ENCODE results near the gene IL10RB.
"Not testable (repeated sequence)": the region's sequence is repeated elsewhere in the genome, so short reads cannot be mapped to it uniquely, and the experiment has no call there.

The IL10RB gene

DNA sequence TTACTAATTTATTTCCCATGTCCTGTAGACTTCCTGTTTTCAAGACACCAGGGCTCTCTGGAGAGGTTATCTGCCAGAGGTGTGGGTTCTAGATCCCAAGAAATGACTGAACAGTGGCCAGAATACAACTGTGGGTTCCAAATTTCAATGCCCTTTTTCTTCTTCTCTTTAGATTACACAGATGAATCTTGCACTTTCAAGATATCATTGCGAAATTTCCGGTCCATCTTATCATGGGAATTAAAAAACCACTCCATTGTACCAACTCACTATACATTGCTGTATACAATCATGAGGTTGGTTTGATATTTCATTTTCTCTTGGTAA lies 21.4 kb upstream of the IL10RB start:
- no peaks in the 10 kb centered on the region for H3K4me1 ChIP-seq (ENCODE audit: control insufficient read depth, insufficient read depth, low read length)
- peaks cover 4% of the 10 kb centered on the region for H3K9me3 ChIP-seq (ENCODE audit: control insufficient read depth, insufficient read depth, low read length)
- no peaks in the 10 kb centered on the region for H3K36me3 ChIP-seq (ENCODE audit: control insufficient read depth, insufficient read depth, low read length)
- no peak overlapping the region for H3K4me3 ChIP-seq (ENCODE audit: low read depth, low read length)
- no peaks in the 10 kb centered on the region for H3K27me3 ChIP-seq (ENCODE audit: control insufficient read depth, insufficient read depth, low read length)
- H3K9ac ChIP-seq (ENCODE audit: low read depth, low read length), result no peak overlapping the region

DNA sequence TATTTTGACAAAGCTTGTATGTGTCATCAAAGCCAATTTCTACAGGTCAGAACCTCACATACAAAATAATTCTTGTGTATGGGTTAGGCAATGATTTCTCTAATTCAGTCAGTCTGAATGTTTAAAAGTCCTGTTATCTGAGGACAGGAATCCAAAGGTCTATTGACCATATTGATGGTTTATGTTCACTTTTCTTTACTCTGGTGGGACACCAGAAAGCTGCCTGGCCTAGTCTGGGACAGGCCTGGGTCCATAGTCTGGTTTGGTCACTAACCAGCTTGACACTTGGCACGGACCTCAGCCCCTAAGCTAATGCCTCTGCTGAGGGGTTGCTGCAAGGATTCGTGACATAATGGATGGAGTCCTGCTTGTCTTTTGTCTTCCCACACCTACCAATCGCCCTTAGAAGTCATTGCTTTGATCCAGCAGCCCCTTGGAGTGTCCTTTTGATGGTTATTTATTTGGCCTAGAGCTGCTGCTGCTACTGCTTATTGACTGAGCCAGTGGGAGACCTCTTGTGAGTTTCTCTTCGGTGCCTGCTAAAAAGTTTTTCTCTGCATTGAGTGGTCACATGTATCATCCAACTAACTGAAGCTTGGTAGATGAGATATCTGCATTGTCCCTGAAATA lies 20.8 kb upstream of the IL10RB start:
- Histone ChIP-seq H3K4me1 (ENCODE audit: control insufficient read depth, insufficient read depth, low read length) (no peaks in the 10 kb centered on the region), H3K27me3 (ENCODE audit: control insufficient read depth, insufficient read depth, low read length) (no peaks in the 10 kb centered on the region), H3K36me3 (ENCODE audit: control insufficient read depth, insufficient read depth, low read length) (no peaks in the 10 kb centered on the region), H3K9ac (ENCODE audit: low read depth, low read length) (no peak overlapping the region), H3K9me3 (ENCODE audit: control insufficient read depth, insufficient read depth, low read length) (peaks cover under 1% of the 10 kb centered on the region), H3K4me3 (ENCODE audit: low read depth, low read length) (no peak overlapping the region)

- no peak overlapping the region for H3K4me3 ChIP-seq (ENCODE audit: low read depth, low read length)
- H3K36me3 ChIP-seq (ENCODE audit: control insufficient read depth, insufficient read depth, low read length), result no peaks in the 10 kb centered on the region
- H3K27me3 ChIP-seq (ENCODE audit: control insufficient read depth, insufficient read depth, low read length), result no peaks in the 10 kb centered on the region
- no peak overlapping the region for H3K9ac ChIP-seq (ENCODE audit: low read depth, low read length)
- no peaks in the 10 kb centered on the region for H3K4me1 ChIP-seq (ENCODE audit: control insufficient read depth, insufficient read depth, low read length)
- H3K9me3 ChIP-seq (ENCODE audit: control insufficient read depth, insufficient read depth, low read length), result no peaks in the 10 kb centered on the region
Measured at GRCh38 chr21:33246506-33246905, 19.7 kb upstream of the IL10RB start.

GRCh38 chr21:33246963-33247362 lies 19.2 kb upstream of the IL10RB start:
- Histone ChIP-seq H3K9ac (ENCODE audit: low read depth, low read length) (no peak overlapping the region), H3K27me3 (ENCODE audit: control insufficient read depth, insufficient read depth, low read length) (no peaks in the 10 kb centered on the region), H3K36me3 (ENCODE audit: control insufficient read depth, insufficient read depth, low read length) (no peaks in the 10 kb centered on the region), H3K4me1 (ENCODE audit: control insufficient read depth, insufficient read depth, low read length) (no peaks in the 10 kb centered on the region), H3K4me3 (ENCODE audit: low read depth, low read length) (no peak overlapping the region), H3K9me3 (ENCODE audit: control insufficient read depth, insufficient read depth, low read length) (no peaks in the 10 kb centered on the region)

DNA sequence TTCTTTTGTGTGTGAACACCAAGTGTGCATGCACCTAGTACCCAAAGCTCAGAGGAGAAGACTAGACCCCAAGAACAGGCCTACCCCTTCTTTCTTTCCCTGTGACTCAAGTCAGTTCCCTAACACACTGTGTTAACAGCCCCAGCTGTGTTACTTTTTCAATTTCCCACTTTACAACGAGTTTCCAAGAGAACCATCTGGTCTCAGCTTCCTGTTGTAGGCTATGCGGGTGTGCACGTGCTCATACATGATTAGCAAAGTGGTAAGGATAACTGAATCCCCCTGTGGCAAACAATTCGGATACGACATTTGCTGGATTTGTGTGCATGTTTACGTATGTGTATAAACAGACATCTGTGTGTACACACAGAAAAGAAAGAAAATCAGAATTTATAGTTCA lies 18.6 kb upstream of the IL10RB start:
- Histone ChIP-seq H3K9ac (ENCODE audit: low read depth, low read length) (no peak overlapping the region), H3K36me3 (ENCODE audit: control insufficient read depth, insufficient read depth, low read length) (no peaks in the 10 kb centered on the region), H3K4me1 (ENCODE audit: control insufficient read depth, insufficient read depth, low read length) (no peaks in the 10 kb centered on the region), H3K9me3 (ENCODE audit: control insufficient read depth, insufficient read depth, low read length) (no peaks in the 10 kb centered on the region), H3K27me3 (ENCODE audit: control insufficient read depth, insufficient read depth, low read length) (no peaks in the 10 kb centered on the region), H3K4me3 (ENCODE audit: low read depth, low read length) (no peak overlapping the region)

DNA sequence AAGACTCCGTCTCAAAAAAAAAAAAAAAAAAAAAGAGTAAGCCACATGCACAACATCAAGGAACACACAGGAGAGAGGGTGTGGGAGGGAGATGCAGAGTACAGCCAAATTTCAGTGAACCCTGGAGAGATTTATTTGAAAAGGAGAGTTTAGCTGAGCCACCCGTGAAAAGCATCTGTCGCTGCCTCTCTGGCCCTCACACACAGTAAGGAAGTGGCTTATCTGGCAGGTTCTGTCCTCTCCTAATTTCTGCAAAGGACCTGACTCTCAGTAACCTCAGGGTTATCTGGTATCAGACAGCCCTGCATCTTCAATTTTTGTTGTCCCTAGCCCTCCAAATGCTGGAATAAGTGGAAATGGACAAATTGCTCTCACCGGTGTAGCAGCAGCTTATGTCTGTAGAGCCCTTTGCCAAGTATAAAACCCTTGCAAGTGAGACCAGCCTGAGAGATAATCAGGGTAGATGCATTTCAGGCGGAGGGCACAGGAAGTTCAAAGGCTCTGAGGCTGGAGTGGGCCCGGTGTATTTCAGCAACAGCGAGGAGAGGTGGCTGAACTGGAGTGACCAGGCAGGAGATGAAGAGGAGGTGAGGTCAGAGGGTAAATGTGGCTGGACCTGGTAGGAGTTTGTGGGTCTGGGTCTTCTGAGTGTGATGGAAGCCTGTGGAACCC lies 16.7 kb upstream of the IL10RB start:
- no peaks in the 10 kb centered on the region for H3K9me3 ChIP-seq (ENCODE audit: control insufficient read depth, insufficient read depth, low read length)

DNA sequence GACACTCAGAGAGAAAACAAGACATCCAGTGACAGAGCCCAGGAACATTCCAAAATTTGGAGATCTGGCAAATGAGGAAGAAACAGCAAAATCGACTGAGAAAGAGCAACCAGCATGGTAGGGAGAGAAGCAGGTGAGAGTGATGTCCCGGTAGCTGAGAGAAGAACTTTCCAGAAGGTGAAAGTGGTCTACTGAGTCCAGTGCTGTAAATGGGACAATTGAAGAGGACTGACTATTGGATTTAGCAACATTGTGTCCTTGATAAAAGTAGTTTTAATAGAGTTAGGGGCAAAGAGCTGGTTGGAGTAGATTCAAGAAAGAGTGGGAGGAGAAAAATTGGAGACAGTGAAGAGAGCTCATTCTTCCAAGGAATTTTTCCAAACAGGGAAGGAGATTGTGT lies 15.0 kb upstream of the IL10RB start:
- Histone ChIP-seq H3K27me3 (ENCODE audit: control insufficient read depth, insufficient read depth, low read length) (no peaks in the 10 kb centered on the region), H3K36me3 (ENCODE audit: control insufficient read depth, insufficient read depth, low read length) (peaks cover 3% of the 10 kb centered on the region), H3K4me1 (ENCODE audit: control insufficient read depth, insufficient read depth, low read length) (no peaks in the 10 kb centered on the region), H3K4me3 (ENCODE audit: low read depth, low read length) (no peak overlapping the region), H3K9ac (ENCODE audit: low read depth, low read length) (no peak overlapping the region), H3K9me3 (ENCODE audit: control insufficient read depth, insufficient read depth, low read length) (no peaks in the 10 kb centered on the region)

More for the DNA sequence above, 16.7 kb upstream of the IL10RB start:
- Histone ChIP-seq H3K36me3 (ENCODE audit: control insufficient read depth, insufficient read depth, low read length) (no peaks in the 10 kb centered on the region), H3K4me1 (ENCODE audit: control insufficient read depth, insufficient read depth, low read length) (no peaks in the 10 kb centered on the region), H3K9ac (ENCODE audit: low read depth, low read length) (no peak overlapping the region), H3K27me3 (ENCODE audit: control insufficient read depth, insufficient read depth, low read length) (no peaks in the 10 kb centered on the region), H3K4me3 (ENCODE audit: low read depth, low read length) (no peak overlapping the region)

DNA sequence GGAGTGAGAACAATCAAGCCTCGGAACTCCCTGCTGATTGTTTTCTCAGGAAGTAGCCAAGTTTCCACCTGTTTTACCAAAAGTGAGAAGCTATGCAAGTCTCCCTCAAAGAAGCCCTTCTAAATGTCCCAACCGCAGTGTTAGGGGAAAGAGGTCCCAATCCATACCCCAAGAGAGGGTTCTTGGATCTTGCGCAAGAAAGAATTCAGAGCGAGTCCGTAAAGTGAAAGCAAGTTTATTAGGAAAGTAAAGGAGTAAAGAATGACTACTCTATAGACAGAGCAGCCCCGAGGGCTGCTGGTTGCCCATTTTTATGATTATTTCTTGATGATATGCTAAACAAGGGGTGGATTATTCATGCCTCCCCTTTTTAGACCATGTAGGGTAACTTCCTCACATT lies 12.8 kb upstream of the IL10RB start:
- not testable (repeated sequence) for H3K4me3 ChIP-seq (ENCODE audit: low read depth, low read length); H3K4me1 ChIP-seq (ENCODE audit: control insufficient read depth, insufficient read depth, low read length); H3K9me3 ChIP-seq (ENCODE audit: control insufficient read depth, insufficient read depth, low read length); H3K36me3 ChIP-seq (ENCODE audit: control insufficient read depth, insufficient read depth, low read length); H3K27me3 ChIP-seq (ENCODE audit: control insufficient read depth, insufficient read depth, low read length); H3K9ac ChIP-seq (ENCODE audit: low read depth, low read length)

GRCh38 chr21:33254766-33255165 lies 11.4 kb upstream of the IL10RB start:
- Histone ChIP-seq H3K36me3 (ENCODE audit: control insufficient read depth, insufficient read depth, low read length) (peaks cover 12% of the 10 kb centered on the region), H3K4me3 (ENCODE audit: low read depth, low read length) (no peak overlapping the region), H3K27me3 (ENCODE audit: control insufficient read depth, insufficient read depth, low read length) (no peaks in the 10 kb centered on the region)

DNA sequence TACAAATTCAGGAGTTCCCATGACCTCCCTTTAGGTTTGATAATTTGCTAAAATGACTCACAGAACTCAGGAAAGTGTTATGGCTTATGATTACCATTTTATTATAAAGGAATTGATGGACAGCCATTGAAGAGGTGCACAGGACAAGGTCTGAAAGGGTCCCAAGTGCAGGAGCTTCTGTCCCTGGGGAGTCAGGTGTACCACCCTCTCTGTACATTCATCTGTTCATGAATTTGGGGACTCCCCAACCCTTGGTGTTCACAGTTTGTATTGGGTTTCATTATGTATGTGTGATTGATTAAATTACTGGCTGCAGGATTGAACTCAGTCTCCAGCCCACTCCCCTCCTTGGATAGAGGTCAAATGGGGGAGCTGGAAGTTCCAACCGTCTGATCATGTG lies 10.8 kb upstream of the IL10RB start:
- no peak overlapping the region for H3K9ac ChIP-seq (ENCODE audit: low read depth, low read length)
- no peaks in the 10 kb centered on the region for H3K9me3 ChIP-seq (ENCODE audit: control insufficient read depth, insufficient read depth, low read length)
- H3K27me3 ChIP-seq (ENCODE audit: control insufficient read depth, insufficient read depth, low read length), result no peaks in the 10 kb centered on the region
- no peaks in the 10 kb centered on the region for H3K4me1 ChIP-seq (ENCODE audit: control insufficient read depth, insufficient read depth, low read length)
- no peak overlapping the region for H3K4me3 ChIP-seq (ENCODE audit: low read depth, low read length)
- H3K36me3 ChIP-seq (ENCODE audit: control insufficient read depth, insufficient read depth, low read length), result peaks cover 12% of the 10 kb centered on the region

More at GRCh38 chr21:33254766-33255165, 11.4 kb upstream of the IL10RB start:
- no peaks in the 10 kb centered on the region for H3K4me1 ChIP-seq (ENCODE audit: control insufficient read depth, insufficient read depth, low read length)
- H3K9me3 ChIP-seq (ENCODE audit: control insufficient read depth, insufficient read depth, low read length), result no peaks in the 10 kb centered on the region
- H3K9ac ChIP-seq (ENCODE audit: low read depth, low read length), result no peak overlapping the region

GRCh38 chr21:33256019-33256418 lies 10.1 kb upstream of the IL10RB start:
- H3K4me1 ChIP-seq (ENCODE audit: control insufficient read depth, insufficient read depth, low read length), result no peaks in the 10 kb centered on the region
- no peak overlapping the region for H3K4me3 ChIP-seq (ENCODE audit: low read depth, low read length)
- no peaks in the 10 kb centered on the region for H3K9me3 ChIP-seq (ENCODE audit: control insufficient read depth, insufficient read depth, low read length)
- H3K36me3 ChIP-seq (ENCODE audit: control insufficient read depth, insufficient read depth, low read length), result peaks cover 12% of the 10 kb centered on the region
- no peak overlapping the region for H3K9ac ChIP-seq (ENCODE audit: low read depth, low read length)
- H3K27me3 ChIP-seq (ENCODE audit: control insufficient read depth, insufficient read depth, low read length), result no peaks in the 10 kb centered on the region

DNA sequence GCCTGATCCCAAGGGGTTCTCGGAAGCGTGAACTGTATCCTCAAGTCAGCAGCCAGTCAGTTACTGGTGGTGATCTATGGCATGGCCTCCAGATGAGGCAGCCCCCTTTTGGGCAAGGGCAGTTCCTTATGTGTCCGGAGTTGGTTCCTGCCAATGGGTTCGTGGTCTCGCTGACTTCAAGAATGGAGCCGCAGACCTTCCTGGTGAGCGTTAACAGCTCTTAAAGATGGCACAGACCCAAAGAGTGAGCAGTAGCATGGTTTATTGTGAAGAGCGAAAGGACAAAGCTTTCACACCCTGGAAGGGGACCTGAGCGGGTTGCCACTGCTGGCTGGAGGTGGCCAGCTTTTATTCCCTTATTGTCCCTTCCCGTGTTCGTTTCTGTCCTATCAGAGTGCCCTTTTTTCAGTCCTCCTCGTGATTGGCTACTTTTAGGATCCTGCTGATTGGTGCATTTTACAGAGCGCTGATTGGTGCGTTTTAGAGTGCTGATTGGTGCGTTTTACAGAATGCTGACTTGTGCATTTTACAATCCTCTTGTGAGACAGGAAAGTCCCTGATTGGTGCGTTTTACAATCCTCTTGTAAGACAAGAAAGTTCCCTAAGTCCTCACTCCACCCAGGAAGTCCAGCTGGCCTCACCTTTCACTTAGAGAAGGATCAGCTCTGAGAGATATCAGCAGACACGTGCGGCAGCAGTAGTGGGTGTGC lies 8.9 kb upstream of the IL10RB start:
- Histone ChIP-seq H3K9ac (ENCODE audit: low read depth, low read length) (no peak overlapping the region), H3K4me3 (ENCODE audit: low read depth, low read length) (no peak overlapping the region), H3K36me3 (ENCODE audit: control insufficient read depth, insufficient read depth, low read length) (peaks cover 12% of the 10 kb centered on the region), H3K9me3 (ENCODE audit: control insufficient read depth, insufficient read depth, low read length) (no peaks in the 10 kb centered on the region), H3K4me1 (ENCODE audit: control insufficient read depth, insufficient read depth, low read length) (no peaks in the 10 kb centered on the region), H3K27me3 (ENCODE audit: control insufficient read depth, insufficient read depth, low read length) (no peaks in the 10 kb centered on the region)
